MM.1S (cell line): Measurements from ENCODE around the gene RPGRIP1L.

ENCODE experiments used
- CTCF ChIP-seq: fragments of 300-600 bp; sonication (generic); IDR thresholded peaks from 2 replicates; pipeline ENCODE4 v1.5.1; 2016; ENCODE audit warnings: antibody characterized with exemption, low read length, mixed read lengths
- EZH2 ChIP-seq: fragments of 300-600 bp; sonication (generic); optimal IDR thresholded peaks from 2 replicates; pipeline ENCODE3; 2017; ENCODE audit warnings: low read depth, mild to moderate bottlenecking, antibody characterized with exemption, low read length, mixed read lengths
- EZH2phosphoT487 ChIP-seq: fragments of 300-600 bp; sonication (generic); IDR thresholded peaks from 2 replicates; pipeline ENCODE4 v1.6.1; 2018; ENCODE audit warnings: antibody characterized with exemption, low read length

GRCh38 chr16:53726625-53727024, 23.0 kb upstream of the RPGRIP1L start:
- TF ChIP-seq CTCF (no peak), EZH2phosphoT487 (no peak), EZH2 (no peak)
